GM23248 (cell line): Measurements from ENCODE around the gene CCDC142.

Source experiments
- EZH2 ChIP-seq: fragments of 200-600 bp; sonication (generic); IDR thresholded peaks from 2 replicates; pipeline ENCODE4 v1.6.1; 2018; ENCODE audit warnings: antibody characterized with exemption, mild to moderate bottlenecking; ENCODE audit not compliant: insufficient read depth, poor library complexity, severe bottlenecking
- EZH2phosphoT487 ChIP-seq: fragments of 200-600 bp; sonication (generic); IDR thresholded peaks from 2 replicates; pipeline ENCODE4 v1.6.1; 2018; ENCODE audit warnings: antibody characterized with exemption, moderate library complexity, mild to moderate bottlenecking, low read depth; ENCODE audit not compliant: insufficient read depth

DNA sequence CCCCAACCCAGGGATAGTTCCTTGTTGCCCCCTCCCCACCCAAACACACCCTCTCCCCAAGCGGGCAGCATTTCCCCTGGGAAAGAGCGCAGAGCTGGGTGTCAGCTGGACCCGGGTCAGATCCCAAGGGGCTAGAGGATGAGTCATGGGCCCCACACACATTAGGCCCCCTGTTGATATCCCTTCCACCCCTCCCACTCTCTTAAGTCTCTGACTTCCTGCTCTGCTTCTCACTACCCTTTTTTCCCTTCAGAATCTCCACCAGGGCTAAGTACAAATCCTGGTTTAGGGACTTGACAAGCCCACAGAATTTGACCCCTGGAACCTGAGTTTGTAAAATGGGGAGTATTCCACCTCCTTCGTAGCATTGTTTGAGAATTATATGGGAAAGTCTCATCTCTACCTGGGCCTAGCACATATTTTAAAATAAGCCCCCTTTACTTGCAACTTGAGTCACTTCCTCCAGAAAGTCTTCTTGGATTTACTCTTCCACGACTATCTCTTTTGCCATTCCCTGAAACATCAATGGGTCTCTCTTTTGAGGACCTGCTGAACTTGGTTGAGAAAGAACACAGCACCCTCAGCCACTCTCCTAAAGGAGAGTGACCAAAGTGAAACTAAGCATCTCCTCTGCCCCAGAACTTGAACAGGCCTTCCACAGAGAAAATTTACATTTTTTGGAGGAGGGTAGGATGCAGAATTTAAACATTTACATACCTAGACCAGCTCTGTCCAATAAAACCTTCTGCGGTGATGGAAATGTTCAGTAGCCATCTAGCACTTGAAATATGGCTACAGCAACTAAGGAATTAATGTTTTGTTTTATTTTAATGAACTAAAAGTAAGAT is 45.7 kb downstream of the CCDC142 start:
- TF ChIP-seq EZH2phosphoT487, result no peak
- TF ChIP-seq EZH2, result no peak
